Measurements from ENCODE around the gene CKAP2L.
A peak's percentile ranks its signal among the peaks of the same experiment; 100 is the strongest.

CKAP2L gene

DNA sequence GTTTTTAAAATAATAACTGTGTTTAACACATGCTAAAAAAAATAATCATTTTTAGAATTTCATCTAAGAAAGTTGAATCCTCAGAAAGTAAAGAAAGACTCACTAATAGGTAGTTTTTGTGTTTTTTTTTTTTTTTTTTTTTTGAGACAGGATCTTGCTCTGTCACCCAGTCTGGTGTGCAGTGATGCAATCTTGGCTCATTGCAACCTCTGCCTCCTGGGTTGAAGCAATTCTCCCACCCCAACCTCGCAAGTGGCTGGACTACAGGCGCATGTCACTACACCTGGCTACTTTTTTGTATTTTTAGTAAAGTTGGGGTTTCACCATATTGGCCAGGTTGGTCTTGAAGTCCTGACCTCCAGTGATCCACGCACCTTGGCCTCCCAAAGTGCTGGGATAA, 7.1 kb downstream of the CKAP2L start:
- no peak for DNase-seq

GRCh38 chr2:112756207-112756606, 8.2 kb downstream of the CKAP2L start:
- DNase-seq, result no peak

DNA sequence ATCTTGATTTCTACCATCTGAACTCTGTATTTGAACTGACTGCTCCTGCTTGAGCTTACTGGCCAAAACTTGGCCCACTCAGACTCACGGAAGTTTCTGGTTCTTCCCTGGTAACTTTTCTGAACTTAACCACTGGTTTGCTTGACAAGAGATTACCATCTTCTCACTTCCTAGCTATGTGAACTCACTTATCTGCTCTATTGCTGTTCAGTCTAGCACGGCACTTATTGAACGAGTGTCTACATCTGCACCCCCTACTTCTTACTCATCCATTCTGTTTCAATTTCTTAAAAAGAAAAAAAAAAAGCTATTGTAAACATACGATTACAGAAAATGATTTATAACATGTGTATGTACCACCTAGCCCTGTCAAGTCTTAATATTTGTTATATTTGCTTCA, 9.0 kb downstream of the CKAP2L start:
- DNase-seq, result no peak

DNA sequence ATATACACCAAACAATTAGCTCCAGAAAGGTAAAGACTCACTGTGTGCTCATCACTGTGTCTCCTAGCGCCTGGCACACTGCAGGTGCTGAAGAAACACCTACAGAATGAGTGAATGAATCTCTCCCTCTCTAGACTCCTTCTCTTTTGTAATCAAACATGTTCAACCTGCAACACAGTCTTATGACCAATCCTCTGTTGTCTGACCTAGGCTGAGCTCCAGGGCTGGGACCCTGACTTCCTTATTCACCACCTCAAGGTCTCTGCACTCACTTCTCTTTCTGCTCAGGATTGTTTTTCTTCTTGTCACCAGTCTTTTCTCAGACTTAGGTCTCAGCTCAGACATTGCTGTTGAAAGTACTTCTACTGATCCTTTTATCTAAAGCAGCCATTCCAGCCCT, 9.8 kb downstream of the CKAP2L start:
- DNase-seq, result no peak

DNA sequence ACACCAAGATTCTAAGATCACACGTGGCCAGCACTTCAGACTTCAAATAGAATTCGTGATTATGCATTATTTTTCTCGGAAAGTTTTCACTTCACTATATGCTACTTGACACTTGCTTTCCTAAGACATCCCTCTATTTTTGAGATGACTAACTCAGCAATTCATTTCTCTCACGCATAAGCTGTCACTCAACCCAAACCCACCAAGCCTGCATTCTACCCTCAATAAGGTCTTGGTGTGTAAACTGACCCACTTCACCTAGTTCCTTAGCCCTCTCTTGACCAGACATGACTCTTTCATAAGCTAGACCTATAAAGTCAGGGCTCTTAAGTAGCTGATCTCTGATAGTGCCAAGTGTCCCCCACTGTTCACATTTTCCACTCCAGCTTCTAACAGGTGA, 11.7 kb downstream of the CKAP2L start:
- DNase-seq, result no peak

DNA sequence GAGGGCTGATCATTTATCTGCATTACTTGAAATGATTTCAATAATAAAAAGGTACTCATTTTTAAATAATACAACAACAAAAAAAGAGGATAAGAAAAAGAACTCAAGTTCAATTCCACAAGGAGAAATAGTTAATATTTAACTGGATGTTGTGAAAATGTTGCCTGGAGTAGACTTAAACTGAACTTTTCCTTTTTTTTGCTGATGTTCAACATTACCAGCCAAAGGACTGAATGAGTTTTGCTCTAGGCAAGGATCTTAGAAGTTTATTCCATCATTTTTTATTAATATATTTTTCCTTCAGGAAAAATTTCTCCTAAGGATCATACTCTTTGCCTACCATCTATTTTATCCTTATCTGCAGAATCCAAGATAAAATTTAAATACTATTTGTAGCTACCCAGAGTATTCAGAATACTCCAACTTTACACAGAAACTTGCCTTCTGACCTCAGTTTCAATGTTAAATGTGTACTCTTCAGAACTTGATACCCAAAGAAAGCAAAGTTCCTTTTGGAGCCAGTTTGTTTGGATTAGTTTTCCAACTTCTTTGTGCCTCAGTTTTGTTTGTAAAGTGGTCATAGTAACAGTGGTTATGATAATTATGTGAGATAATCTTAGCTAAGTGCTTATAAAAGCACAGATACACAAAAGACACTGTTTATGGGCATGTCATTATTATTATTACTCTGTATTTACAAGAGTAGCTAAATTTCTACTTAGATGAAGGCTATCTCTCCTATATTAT, 12.8 kb downstream of the CKAP2L start:
- no peak for DNase-seq

DNA sequence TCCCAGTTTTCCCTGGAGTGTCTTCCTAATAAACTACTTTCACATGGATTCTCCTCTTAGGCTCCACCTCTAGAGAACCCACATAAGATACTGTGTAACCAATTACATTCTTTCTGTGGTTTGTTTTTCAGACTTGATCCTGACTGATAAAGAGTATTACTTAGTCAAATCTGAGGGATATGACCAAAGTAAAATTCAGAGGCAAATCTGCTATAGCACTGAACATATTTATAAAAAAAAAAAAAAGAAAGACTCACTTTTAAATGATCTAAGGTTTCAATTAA, 13.9 kb downstream of the CKAP2L start:
- no peak for DNase-seq

DNA sequence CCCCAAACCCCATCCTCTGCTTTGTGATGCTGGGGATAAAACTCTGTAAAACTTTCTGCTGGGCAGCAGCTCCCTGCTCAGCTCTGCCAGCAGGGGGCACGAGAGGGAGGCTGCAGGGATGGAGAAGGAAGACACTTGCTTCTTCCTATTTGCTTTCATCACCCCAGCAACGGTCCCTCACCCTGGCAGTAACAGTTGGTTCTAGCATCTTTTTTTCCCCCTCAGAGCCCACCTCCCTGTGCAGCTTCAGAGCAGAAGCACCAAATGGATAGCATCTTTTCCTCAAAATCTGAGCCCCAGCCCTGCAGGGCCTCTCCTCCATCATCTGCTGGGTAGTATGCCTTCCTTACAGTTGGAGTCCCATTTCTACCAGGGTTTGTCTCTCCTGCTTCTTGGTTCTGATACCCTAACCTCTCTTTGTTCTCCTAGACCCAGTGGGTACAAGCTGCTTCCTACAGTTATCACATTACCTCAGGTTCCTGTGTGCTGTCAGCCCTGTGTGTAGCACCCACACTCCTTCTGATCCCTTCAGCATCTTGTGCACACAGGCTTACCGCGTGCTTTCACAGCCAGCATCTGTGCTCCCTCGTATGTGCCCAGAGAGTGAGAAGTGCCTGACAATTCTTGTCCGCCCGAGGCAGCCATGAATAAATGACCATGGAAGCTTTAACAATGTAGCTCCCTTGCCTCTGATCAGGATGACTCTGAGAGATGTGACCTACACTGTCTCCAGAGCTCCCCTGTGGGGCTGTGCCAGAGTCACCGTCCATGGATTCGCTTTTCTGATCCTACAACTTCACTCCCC, 14.5 kb downstream of the CKAP2L start:
- DNase-seq, result peak; percentile 77 to 80

DNA sequence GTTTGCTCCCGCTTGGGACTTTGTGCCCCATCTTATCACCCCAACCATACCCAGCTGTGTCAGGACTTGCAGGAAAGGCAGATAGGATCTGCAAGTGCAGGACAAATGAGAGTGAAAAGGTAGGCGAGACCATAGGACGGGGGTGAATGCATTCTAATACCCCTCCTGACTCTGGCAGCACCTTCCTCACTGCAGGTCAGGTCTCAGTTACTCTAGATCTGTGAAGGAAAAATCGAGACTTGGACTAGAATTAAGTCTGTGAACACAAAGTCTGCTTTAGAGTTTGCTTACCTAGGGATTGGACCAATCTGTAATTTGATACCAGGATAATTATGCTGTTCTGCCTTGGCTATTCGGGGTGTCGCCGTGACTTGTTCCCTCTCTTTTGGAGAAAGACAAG, 23.9 kb downstream of the CKAP2L start:
- no peak for DNase-seq

GRCh38 chr2:112737542-112738232, 26.7 kb downstream of the CKAP2L start:
- DNase-seq, result no peak

GRCh38 chr2:112733871-112734270, 30.5 kb downstream of the CKAP2L start:
- no peak for DNase-seq

GRCh38 chr2:112733456-112733855, 31.0 kb downstream of the CKAP2L start:
- DNase-seq, result no peak

- DNase-seq, result no peak
Measured at GRCh38 chr2:112731479-112731878, 32.9 kb downstream of the CKAP2L start.

- no peak for DNase-seq
Measured at GRCh38 chr2:112730791-112731190, 33.6 kb downstream of the CKAP2L start.

DNA sequence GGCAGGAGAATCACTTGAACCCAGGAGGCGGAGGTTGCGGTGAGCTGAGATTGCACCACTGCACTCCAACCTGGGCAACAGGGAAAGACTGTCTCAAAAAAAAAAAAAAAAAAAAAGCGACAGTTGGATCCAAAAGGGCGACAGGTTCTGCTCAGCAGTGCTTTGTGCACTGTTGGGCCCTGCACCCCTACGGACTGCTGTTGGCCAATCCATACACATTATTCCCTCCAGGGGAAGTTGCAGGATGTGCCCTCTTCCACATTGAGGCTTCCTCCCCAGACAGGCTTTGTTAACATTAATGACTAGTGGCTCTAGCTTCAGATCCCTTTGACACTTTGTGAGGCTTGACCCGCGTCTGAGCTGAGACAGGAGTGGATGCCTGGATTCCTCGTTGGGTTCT, 34.2 kb downstream of the CKAP2L start:
- DNase-seq, result no peak

DNA sequence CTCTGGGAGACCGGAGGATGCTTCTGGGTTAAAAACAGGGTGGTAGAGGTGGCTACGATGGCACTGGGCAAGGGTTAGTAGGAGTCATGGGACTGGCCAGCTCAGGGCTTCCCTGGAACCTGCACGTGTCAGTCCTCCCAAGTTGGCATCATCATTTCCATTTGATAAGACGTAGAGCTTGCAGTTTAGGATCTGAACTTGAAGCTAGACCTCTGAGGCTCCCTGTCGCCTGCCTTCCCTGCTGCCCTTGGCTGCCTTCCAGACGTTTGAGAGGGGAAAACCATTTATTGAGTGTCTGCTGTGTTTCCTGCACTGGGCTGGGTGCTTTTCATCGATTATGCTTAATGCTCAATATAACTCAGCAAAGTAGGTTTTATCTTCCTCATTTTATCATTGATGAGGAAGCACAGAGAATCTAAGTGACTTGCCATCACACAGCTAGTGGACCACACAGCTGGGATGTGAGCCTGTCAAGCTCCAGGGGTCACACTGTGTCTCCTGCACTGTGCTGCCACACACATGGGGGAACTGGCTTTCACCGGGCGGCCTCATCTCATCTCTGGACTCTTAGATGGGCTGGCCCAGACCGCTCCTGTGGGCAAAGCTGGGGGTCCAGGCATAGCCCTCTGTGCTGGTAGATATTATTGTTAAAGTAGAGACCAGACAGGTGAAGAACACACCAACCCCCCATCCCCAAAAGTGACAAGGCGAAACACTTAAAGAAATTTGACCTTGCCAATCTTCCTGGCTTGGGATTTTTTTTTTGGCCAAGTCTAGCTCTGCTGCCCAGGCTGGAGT, 35.8 kb downstream of the CKAP2L start:
- DNase-seq, result no peak

- no peak for DNase-seq
Measured at GRCh38 chr2:112728029-112728362, 36.4 kb downstream of the CKAP2L start.

DNA sequence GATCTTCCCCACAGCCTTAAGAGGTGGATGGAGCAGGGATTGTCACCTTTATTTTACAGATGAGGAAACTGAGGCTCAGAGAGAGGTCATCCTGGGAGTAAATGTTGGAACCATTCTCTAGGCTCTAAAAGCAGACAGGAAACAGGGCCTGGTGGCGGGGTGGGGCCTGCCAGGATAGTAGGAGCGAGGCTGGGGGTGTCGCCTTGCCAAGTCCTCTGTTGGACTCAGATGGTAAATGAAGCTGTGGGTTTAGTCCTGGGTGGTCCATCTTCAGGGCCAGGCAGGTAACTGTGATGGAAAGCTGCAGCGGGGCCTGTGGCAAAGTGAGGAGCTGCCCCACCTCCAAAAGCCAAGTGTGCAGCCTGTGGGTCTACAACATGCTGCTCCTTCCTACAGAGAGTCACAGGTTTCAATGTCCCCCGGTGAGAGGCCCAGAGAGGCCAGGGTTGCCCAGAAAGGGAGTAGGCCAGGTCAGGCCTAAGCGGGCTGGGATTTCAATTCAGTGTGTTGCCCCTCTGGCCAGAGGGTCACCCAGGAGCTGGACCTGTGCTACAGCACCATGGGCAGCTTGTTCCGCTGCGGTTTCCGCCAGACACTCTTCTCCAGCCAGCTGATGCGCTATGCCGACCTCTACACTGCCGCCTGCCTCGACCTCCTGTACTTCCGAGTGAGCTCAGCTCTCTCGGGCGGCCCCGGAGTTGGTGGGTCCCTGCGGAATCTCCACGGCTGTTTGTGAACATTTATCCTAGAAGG, 37.0 kb downstream of the CKAP2L start:
- no peak for DNase-seq

DNA sequence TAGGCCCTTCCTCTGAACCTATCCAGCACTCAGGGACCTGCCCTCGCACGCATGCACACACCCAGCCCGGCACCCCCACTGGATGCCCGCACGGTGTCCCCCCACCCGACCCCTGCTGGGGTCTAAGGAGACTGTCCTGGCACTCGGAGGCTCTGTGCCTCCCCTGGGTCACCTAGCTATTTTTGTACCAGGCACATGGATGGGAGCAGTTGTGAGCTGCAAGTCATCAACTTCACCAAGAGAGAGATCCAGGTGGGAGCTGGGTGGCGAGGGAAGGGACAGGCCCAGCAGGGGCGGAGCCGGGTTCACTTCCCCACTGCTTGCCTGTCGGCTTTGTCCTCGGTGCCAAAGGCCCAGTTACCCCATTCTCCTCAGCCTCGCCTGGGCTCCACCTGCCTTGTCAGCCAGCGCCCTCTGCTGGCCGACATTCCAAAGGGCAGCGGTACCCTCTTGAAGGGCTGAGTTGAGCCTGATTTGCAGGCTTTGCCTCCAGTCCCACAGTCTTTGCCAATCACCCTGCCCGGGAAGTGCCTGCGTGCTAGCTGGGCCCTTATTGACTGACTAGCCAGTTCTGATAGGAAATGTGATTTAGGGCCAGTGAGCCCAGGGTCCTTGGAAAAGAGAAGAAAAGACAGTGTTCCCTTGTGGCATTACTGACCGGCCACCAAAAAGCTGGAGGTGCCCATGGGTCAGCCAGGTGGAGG, 37.8 kb downstream of the CKAP2L start:
- DNase-seq, result peak; percentile 79 to 83

DNA sequence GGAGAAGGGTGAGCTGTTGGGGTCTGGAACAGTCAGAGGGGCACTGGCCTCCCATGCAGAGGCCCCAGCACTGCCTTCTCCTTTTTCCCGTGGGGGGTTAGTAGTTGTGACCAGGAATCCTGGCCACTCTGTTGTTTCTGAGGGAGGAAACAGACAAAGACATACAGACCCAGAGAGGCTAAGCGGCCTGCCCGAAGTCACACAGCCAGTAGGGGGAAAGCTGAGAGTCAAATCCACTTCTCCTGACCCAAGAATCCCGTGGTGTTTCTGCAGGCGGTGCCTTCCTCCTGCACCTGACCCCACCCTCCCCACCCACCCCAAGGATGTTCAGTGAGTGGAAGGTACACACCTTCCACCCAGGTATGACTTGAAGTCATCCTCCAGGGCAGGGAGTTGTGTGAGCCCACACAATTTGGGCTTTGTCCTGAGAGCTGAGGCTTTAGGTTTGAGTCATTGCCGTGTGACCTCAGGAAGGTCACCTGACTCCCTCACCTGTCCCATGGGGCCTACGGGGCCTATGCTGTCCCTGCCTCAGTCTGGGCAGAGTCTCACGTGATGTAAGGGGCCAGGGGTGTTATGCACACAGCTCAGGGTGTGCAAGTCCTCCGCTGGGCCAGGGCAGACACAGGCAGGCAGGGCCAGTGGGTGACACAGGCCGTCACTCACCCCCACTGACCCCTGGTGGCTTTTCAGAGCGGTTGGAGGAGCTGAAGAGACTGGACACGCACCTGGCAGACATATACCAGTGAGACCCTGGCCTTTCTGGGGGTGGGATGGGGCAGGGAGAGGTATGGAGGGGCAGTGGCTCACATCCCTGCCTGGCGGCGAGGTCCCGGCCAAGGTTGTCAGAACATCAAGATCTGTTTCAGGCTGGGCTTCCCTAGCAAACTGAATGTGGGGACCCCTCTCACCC, 38.6 kb downstream of the CKAP2L start:
- DNase-seq, result no peak

All from activated CD4-positive, alpha-beta T cell treated with anti-CD3 and anti-CD28 coated beads, Interleukin-2, amount 50 U/mL, for 4 hours (primary cell).